K562 (cell line): ENCODE measurements around the gene VDAC2.

ENCODE experiments used
- BMI1 ChIP-seq: fragments of 150-350 bp; IDR thresholded peaks from 2 replicates; pipeline ENCODE4 v1.6.1; 2014; ENCODE audit warnings: low read length
- E2F1 ChIP-seq: sonication (generic); formaldehyde crosslinking; IDR thresholded peaks from 2 replicates; pipeline ENCODE4 v1.8.1; 2023; ENCODE audit warnings: mild to moderate bottlenecking, missing genetic modification reagents, moderate library complexity
- FOXO4 ChIP-seq: fragments of 450-650 bp; formaldehyde crosslinking; IDR thresholded peaks from 2 replicates; pipeline ENCODE4 v1.4.0; 2020; ENCODE audit warnings: mild to moderate bottlenecking, moderate library complexity
- KDM4B ChIP-seq, 2 experiments: fragments of 450-650 bp in 1 of 2; sonication (generic) in 1 of 2; IDR thresholded peaks; 2 replicates each; pipeline ENCODE4 v1.6.1; 2016 to 2017; ENCODE audit warnings: borderline replicate concordance in 2 of 2, antibody characterized with exemption in 1 of 2, low read depth in 1 of 2, mild to moderate bottlenecking in 1 of 2
- MYNN ChIP-seq, 2 experiments: sonication (generic); formaldehyde crosslinking in 1 of 2; IDR thresholded peaks; 2 replicates each; pipeline versions ENCODE4 v1.5.0 to v1.6.1; 2016 to 2020; ENCODE audit warnings: antibody characterized with exemption in 1 of 2, missing genetic modification reagents in 1 of 2
- POLR2G ChIP-seq: fragments of 200-400 bp; formaldehyde crosslinking; IDR thresholded peaks from 2 replicates; pipeline ENCODE4 v1.6.1; 2017; ENCODE audit warnings: low read depth, mild to moderate bottlenecking, antibody characterized with exemption, low read length, moderate library complexity
- POU5F1 ChIP-seq: fragments of 150-350 bp; IDR thresholded peaks from 2 replicates; pipeline ENCODE4 v1.6.1; 2014; ENCODE audit warnings: borderline replicate concordance, low read length, low read depth, mild to moderate bottlenecking; ENCODE audit not compliant: partially characterized antibody
- TAF1 ChIP-seq: IDR thresholded peaks from 2 replicates; pipeline ENCODE4 v1.6.1; 2011; ENCODE audit warnings: mild to moderate bottlenecking, low read length, moderate library complexity; ENCODE audit not compliant: insufficient read depth, control insufficient read depth, severe bottlenecking; ENCODE audit errors: extremely low read depth
- TF ChIP-seq, protein P1 (sequence below): conservative IDR thresholded peaks from 2 replicates; pipeline ENCODE4 v1.6.1; 2011; ENCODE audit warnings: low read depth, mild to moderate bottlenecking, low read length; ENCODE audit not compliant: control insufficient read depth
- TF ChIP-seq, protein P2 (sequence below), 3 experiments: IDR thresholded peaks in 2 of 3; conservative IDR thresholded peaks in 1 of 3; 2 replicates each; pipeline ENCODE4 v1.5.1; 2011 to 2012; ENCODE audit warnings: low read length in 3 of 3, mild to moderate bottlenecking in 3 of 3, control low read depth in 2 of 3, improper control_type of control experiment in 1 of 3, inconsistent platforms in 1 of 3, low read depth in 1 of 3, mixed read lengths in 1 of 3, moderate library complexity in 1 of 3; ENCODE audit not compliant: insufficient read depth in 2 of 3

- TF ChIP-seq E2F1 (CRISPR knock-in tag) (no peak), KDM4B (IDR thresholded peaks at IDR 0.05; ENCODE audit: borderline replicate concordance in 2 of 2, low read depth in 1 of 2) (no peak), BMI1 (no peak), FOXO4 (CRISPR knock-in tag) (no peak), POLR2G (no peak), TAF1 (no peak), MYNN (IDR thresholded peaks at IDR 0.05) (no peak), MYNN (CRISPR knock-in tag; IDR thresholded peaks at IDR 0.05) (no peak), POU5F1 (no peak)
- TF ChIP-seq, protein P1, sequence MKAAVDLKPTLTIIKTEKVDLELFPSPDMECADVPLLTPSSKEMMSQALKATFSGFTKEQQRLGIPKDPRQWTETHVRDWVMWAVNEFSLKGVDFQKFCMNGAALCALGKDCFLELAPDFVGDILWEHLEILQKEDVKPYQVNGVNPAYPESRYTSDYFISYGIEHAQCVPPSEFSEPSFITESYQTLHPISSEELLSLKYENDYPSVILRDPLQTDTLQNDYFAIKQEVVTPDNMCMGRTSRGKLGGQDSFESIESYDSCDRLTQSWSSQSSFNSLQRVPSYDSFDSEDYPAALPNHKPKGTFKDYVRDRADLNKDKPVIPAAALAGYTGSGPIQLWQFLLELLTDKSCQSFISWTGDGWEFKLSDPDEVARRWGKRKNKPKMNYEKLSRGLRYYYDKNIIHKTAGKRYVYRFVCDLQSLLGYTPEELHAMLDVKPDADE = no peak
- TF ChIP-seq, protein P2, sequence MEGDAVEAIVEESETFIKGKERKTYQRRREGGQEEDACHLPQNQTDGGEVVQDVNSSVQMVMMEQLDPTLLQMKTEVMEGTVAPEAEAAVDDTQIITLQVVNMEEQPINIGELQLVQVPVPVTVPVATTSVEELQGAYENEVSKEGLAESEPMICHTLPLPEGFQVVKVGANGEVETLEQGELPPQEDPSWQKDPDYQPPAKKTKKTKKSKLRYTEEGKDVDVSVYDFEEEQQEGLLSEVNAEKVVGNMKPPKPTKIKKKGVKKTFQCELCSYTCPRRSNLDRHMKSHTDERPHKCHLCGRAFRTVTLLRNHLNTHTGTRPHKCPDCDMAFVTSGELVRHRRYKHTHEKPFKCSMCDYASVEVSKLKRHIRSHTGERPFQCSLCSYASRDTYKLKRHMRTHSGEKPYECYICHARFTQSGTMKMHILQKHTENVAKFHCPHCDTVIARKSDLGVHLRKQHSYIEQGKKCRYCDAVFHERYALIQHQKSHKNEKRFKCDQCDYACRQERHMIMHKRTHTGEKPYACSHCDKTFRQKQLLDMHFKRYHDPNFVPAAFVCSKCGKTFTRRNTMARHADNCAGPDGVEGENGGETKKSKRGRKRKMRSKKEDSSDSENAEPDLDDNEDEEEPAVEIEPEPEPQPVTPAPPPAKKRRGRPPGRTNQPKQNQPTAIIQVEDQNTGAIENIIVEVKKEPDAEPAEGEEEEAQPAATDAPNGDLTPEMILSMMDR (IDR thresholded peaks at IDR 0.05 in 2 of 3, conservative IDR thresholded peaks at IDR 0.05 in 1 of 3; ENCODE audit: insufficient read depth in 2 of 3, low read depth in 1 of 3, low read length in 3 of 3) = no peak
These were observed 30.0 kb upstream of the VDAC2 start for GRCh38 chr10:75180592-75180991.
